Measurements from ENCODE around the gene NELFCD. TPM values are rescaled to one million over a fixed set of nuclear protein-coding genes. Genes with fewer than 3 reads are reported as not detected.

The NELFCD gene
- polyA plus RNA-seq, 3 donors: 129 to 156 (median 149) TPM

GRCh38 chr20:58989196-58989595 is 8.1 kb downstream of the NELFCD start:
- DNase-seq: no peak

- no peak for DNase-seq
Measured at GRCh38 chr20:58990651-58991445, 9.8 kb downstream of the NELFCD start.

- DNase-seq: no peak
Measured at GRCh38 chr20:58991715-58992114, 10.7 kb downstream of the NELFCD start.

GRCh38 chr20:58992911-58993310 is 11.9 kb downstream of the NELFCD start:
- no peak for DNase-seq

- no peak for DNase-seq
Measured at GRCh38 chr20:58993332-58994248, 12.5 kb downstream of the NELFCD start.

- DNase-seq: no peak
Measured at GRCh38 chr20:58994390-58995159, 13.5 kb downstream of the NELFCD start.

GRCh38 chr20:58995461-58996225 is 14.6 kb downstream of the NELFCD start:
- peak; percentile 49 for DNase-seq

- no peak for DNase-seq
Measured at GRCh38 chr20:58996226-58996611, 15.2 kb downstream of the NELFCD start.

GRCh38 chr20:58997141-58997770 is 16.2 kb downstream of the NELFCD start:
- DNase-seq: no peak

GRCh38 chr20:58998656-58999055 is 17.6 kb downstream of the NELFCD start:
- no peak for DNase-seq

GRCh38 chr20:59000326-59000725 is 19.3 kb downstream of the NELFCD start:
- DNase-seq: no peak

- DNase-seq: no peak
Measured at GRCh38 chr20:59001068-59001448, 20.0 kb downstream of the NELFCD start.

- no peak for DNase-seq
Measured at GRCh38 chr20:59001449-59002171, 20.6 kb downstream of the NELFCD start.

- no peak for DNase-seq
Measured at GRCh38 chr20:59002388-59002787, 21.3 kb downstream of the NELFCD start.

GRCh38 chr20:59002874-59003399 is 21.9 kb downstream of the NELFCD start:
- DNase-seq: no peak

- DNase-seq: no peak
Measured at GRCh38 chr20:59003836-59004492, 22.9 kb downstream of the NELFCD start.

GRCh38 chr20:59004493-59004762 is 23.4 kb downstream of the NELFCD start:
- DNase-seq: no peak

GRCh38 chr20:59004763-59005522 is 23.9 kb downstream of the NELFCD start:
- no peak for DNase-seq
